GM12891 (cell line): ENCODE data around the gene CTNND2.

ENCODE experiments used
- PAX5 ChIP-seq: IDR thresholded peaks from 2 replicates; pipeline ENCODE4 v1.6.1; 2011; ENCODE audit warnings: low read length, moderate library complexity, mild to moderate bottlenecking; ENCODE audit not compliant: insufficient read depth, severe bottlenecking
- POLR2A ChIP-seq: IDR thresholded peaks from 2 replicates; pipeline ENCODE4 v1.6.1; 2011; ENCODE audit warnings: low read depth, low read length, control low read depth
- POLR2AphosphoS5 ChIP-seq: IDR thresholded peaks from 2 replicates; pipeline ENCODE4 v1.6.1; 2011; ENCODE audit warnings: low read depth, low read length, control low read depth
- POU2F2 ChIP-seq: IDR thresholded peaks from 2 replicates; pipeline ENCODE4 v1.6.1; 2011; ENCODE audit warnings: low read depth, mild to moderate bottlenecking, control low read depth, low read length, moderate library complexity
- SPI1 ChIP-seq: IDR thresholded peaks from 2 replicates; pipeline ENCODE4 v1.6.1; 2011; ENCODE audit warnings: low read depth, low read length, control low read depth
- TAF1 ChIP-seq: IDR thresholded peaks from 2 replicates; pipeline ENCODE4 v1.6.1; 2011; ENCODE audit warnings: low read depth, low read length, control low read depth

DNA sequence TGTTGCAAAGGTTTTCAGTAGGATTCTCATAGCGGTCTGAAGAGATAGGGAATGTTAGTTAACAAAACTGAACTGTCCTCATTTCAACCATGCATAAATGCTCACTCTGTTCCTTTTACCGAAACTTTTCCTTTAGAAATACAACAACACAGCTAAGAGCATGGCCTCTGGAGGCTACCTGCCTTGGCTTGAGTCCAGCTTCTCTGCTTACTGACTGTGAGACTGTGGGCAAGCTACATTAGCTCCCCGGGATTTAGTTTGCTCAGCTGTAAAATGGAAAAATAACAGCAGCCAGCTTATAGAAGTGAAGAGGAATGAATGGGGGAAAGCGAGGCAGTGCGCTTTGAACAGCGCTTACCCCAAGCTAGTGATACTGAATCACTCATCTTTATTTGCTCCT, 635.4 kb downstream of the CTNND2 start:
- TF ChIP-seq POLR2A, result no peak
- TF ChIP-seq POLR2AphosphoS5, result no peak
- TF ChIP-seq POU2F2, result no peak
- TF ChIP-seq TAF1, result no peak
- TF ChIP-seq SPI1, result no peak
- no peak for TF ChIP-seq PAX5
